Bronchial epithelial cell (primary cell): Measurements from ENCODE around the gene PAK1. TPM values are rescaled to one million over a fixed set of nuclear protein-coding genes. Genes with fewer than 3 reads are reported as not detected.

ENCODE experiments used
- DNase-seq: peaks from one replicate; pipeline ENCODE4 v3.0.0-alpha.2; 2010; ENCODE audit warnings: low read depth
- FAIRE-seq: peaks from 2 replicates; lab custom pipeline; 2011; peaks lifted over from hg19 to GRCh38; lab: Jason Lieb, UNC
- H3K27me3 ChIP-seq: 2 replicates; pipeline ENCODE4 v1.5.1; 2011; ENCODE audit warnings: low read length; ENCODE audit not compliant: control insufficient read depth, insufficient read depth
- H3K36me3 ChIP-seq: 2 replicates; pipeline ENCODE4 v1.5.1; 2011; ENCODE audit warnings: low read length; ENCODE audit not compliant: control insufficient read depth, insufficient read depth
- H3K4me3 ChIP-seq: 2 replicates; pipeline ENCODE4 v1.5.1; 2011; ENCODE audit warnings: mild to moderate bottlenecking, low read depth, low read length, control low read depth
- CTCF ChIP-seq: IDR thresholded peaks from 2 replicates; pipeline ENCODE4 v1.5.1; 2011; ENCODE audit warnings: mild to moderate bottlenecking, moderate library complexity, low read length, control low read depth, inconsistent platforms; ENCODE audit not compliant: insufficient read depth, severe bottlenecking
- total RNA-seq: library from RNA; depleted of rRNA; stranded (reverse); fragments of >200 nt; gene quantifications from 2 replicates; pipeline ENCODE4 v1.2.1, GENCODE V29; 2014

The PAK1 gene
- total RNA-seq, 1 donor from 2014 or later = 35.8 TPM

DNA sequence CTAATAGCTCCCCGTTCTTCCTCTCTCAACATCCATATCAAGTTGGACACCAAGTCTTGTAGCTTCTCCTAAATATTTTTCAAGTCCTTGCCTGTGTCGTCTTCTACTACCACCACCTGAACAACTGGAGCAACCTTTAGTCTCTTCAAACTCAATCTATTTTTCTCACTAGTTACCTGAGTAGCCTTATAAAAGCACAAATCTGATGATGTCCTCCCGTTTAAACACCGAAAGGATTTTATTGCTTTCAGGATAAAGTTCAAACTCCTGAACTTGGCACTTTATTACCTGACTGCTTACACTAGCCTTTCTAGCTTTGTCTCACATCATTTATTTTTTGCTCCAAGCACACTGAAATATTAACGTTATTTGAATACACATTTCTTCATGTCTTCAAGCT is 1.3 kb upstream of the PAK1 start:
- no peak for TF ChIP-seq CTCF
- FAIRE-seq = no peak
- no peaks in the 10 kb centered on the region for H3K36me3 ChIP-seq

GRCh38 chr11:77474684-77475060 is 778 bp upstream of the PAK1 start:
- DNase-seq = no peak
- no peak for FAIRE-seq
- no peak for TF ChIP-seq CTCF
- Histone ChIP-seq H3K27me3 (no peaks in the 10 kb centered on the region), H3K4me3 (peak overlapping the region; percentile 70), H3K36me3 (no peaks in the 10 kb centered on the region)

More for the DNA sequence above, 1.3 kb upstream of the PAK1 start:
- DNase-seq = no peak
- no peak overlapping the region for H3K4me3 ChIP-seq
- H3K27me3 ChIP-seq = no peaks in the 10 kb centered on the region

DNA sequence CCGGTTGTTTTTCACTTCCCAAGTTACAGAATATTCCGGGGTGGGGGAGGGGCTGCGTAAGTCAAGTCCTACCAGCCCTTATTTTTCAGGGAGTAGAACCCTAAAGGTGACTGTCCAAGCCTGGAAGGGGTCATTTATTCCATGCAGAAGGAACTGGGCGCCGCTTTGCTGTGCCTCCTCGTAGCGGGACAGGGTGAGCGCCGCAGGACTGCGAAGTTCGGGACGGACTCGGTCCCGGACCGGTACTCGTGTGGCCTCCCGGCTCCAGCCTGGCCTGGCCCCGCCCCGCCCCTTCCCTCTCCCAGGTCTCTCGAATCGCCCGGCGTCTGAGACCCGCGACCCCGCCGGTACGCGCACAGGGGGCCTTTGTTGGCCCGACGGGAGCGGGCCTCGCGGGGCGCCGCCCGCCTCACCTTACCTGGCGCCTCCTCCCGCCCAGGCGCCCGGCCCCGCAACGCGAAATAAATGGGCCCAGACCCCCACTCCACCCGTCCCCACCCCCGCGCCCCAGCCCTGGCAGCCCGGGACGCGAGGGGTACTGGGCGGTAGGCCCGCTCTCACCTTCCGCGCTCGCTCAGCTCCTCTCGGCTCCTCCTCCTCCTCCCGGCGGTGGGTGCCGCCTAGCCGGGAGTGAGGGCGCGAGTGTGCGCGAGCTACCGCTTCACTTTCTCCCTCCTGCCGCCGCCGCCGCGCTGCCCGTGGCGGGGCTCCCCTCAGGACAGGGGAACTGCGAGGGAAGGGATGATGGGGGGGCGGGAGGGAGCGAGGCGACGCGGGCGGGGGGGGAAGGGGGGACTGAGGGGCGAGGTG is 698 bp downstream of the PAK1 start:
- H3K36me3 ChIP-seq = no peaks in the 10 kb centered on the region
- DNase-seq (no peak), FAIRE-seq (no peak)
- TF ChIP-seq CTCF = no peak
- H3K4me3 ChIP-seq = peak overlapping the region; percentile 70
- no peaks in the 10 kb centered on the region for H3K27me3 ChIP-seq

DNA sequence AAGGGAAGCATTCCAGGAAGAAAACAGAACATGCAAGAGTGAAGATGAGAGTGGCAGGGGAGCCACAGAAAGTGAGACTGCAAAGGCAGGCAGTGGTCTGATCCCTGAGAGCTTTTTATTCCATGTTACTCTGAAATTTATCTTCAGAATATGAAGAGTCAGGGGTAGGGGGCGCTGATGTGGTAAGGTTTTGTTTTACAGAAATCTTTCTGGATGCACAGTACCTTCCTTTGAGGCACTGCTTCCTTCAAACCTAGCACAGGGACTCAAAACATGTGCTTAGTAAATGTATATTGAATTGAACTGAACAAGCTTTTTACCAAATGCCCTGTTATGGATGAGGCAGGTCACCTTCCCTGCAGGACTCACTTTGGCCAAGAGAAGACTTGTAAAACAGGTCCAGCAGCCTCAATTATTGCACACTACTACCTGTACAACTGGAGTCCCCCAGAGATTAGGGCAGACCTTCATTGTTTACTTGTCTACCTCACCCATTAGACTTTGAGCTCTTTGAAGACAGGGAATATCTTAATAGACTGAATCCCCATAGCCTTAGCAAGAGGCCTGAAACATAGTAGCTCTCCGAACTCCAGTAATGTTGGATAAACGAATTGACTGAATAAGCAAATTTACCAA is 2.2 kb downstream of the PAK1 start:
- peak; percentile 12 for TF ChIP-seq CTCF
- H3K4me3 ChIP-seq = no peak overlapping the region
- peak; percentile 73 for DNase-seq
- no peaks in the 10 kb centered on the region for H3K27me3 ChIP-seq
- H3K36me3 ChIP-seq = no peaks in the 10 kb centered on the region
- no peak for FAIRE-seq

DNA sequence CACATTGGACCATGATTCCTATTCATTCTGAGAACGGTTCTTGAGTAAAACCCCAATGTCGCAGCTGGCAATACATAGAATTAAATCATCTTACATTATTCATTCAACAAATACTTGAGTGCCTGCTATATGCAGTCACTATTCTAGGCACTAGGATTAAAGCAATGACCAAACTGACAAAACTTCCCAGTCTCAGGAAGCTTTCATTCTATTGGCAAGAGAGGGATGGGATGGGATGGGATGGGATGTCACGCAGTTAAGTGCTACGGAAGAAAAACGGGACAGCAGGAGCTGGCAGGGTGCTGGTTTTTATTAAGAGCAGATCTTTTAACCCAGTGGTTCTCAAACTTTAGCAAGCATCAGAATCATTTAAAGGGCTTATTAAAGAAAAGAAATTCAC is 2.9 kb downstream of the PAK1 start:
- no peak for DNase-seq
- TF ChIP-seq CTCF = no peak
- H3K27me3 ChIP-seq = no peaks in the 10 kb centered on the region
- no peak for FAIRE-seq
- no peaks in the 10 kb centered on the region for H3K36me3 ChIP-seq
- H3K4me3 ChIP-seq = no peak overlapping the region
